Stomach (tissue), 4 donors: ENCODE results near the gene PPFIA1.

Source experiments
- CTCF ChIP-seq, 7 experiments: fragments of 450-650 bp in 4 of 7; fragments of 200-600 bp in 3 of 7; sonication (generic) in 3 of 7; IDR thresholded peaks; one replicate each; pipeline ENCODE4 v1.5.1; 2016 to 2019; ENCODE audit warnings: antibody characterized with exemption in 7 of 7, control low read depth in 2 of 7, mild to moderate bottlenecking in 1 of 7
- EP300 ChIP-seq: sonication (generic); formaldehyde crosslinking; IDR thresholded peaks from one replicate; pipeline ENCODE4 v1.6.1; 2017; ENCODE audit warnings: antibody characterized with exemption
- POLR2A ChIP-seq, 4 donors: fragments of 450-650 bp; IDR thresholded peaks; one replicate each; pipeline ENCODE4 v1.6.1; 2016; ENCODE audit warnings: antibody characterized with exemption in 4 of 4, control low read depth in 2 of 4, mild to moderate bottlenecking in 1 of 4, moderate library complexity in 1 of 4
- POLR2AphosphoS5 ChIP-seq, 3 donors: sonication (generic); formaldehyde crosslinking; IDR thresholded peaks; one replicate each; pipeline ENCODE4 v1.6.1; 2016; ENCODE audit warnings: antibody characterized with exemption in 3 of 3

- TF ChIP-seq CTCF (IDR thresholded peaks at IDR 0.05) (no peak), POLR2A (IDR thresholded peaks at IDR 0.05) (no peak), EP300 (no peak), POLR2AphosphoS5 (IDR thresholded peaks at IDR 0.05) (no peak)
Observed at GRCh38 chr11:70430671-70431574, 160.4 kb downstream of the PPFIA1 start.
